Measurements from ENCODE around the gene KCNK5. TPM values are rescaled to one million over a fixed set of nuclear protein-coding genes. Genes with fewer than 3 reads are reported as not detected.

The KCNK5 gene
- total RNA-seq, 2 experiments from 2014 or later: 25.0 to 25.9 TPM

- intact Hi-C loops (cut with micrococcal nuclease): no loop called here
- Mint-ChIP-seq H3K9me3 (no peaks in the 10 kb centered on the region), H3K27ac (no peak overlapping the region), H3K27me3 (no peaks in the 10 kb centered on the region), H3K36me3 (ENCODE audit: low read depth) (no peaks in the 10 kb centered on the region), H3K4me1 (ENCODE audit: low read depth) (peaks cover 6% of the 10 kb centered on the region), H3K4me3 (no peak overlapping the region)
- DNase-seq (no peak), ATAC-seq (no peak)
- CTCF ChIA-PET: interaction anchor here (1.0 kb wide), 1 partner anchor 55 kb away, joined by 3 read pairs; no protein-coding TSS in a partner anchor
- POLR2A ChIA-PET: no interaction called here
- TF ChIP-seq CTCF (IDR thresholded peaks at IDR 0.05): no peak
These were observed 18.5 kb upstream of the KCNK5 start for GRCh38 chr6:39247667-39248194.

- Mint-ChIP-seq H3K36me3 (ENCODE audit: low read depth) (no peaks in the 10 kb centered on the region), H3K27me3 (no peaks in the 10 kb centered on the region), H3K4me1 (ENCODE audit: low read depth) (peaks cover 6% of the 10 kb centered on the region), H3K9me3 (no peaks in the 10 kb centered on the region), H3K27ac (no peak overlapping the region), H3K4me3 (no peak overlapping the region)
- intact Hi-C loops (cut with micrococcal nuclease): no loop called here
- CTCF ChIA-PET: interaction anchor here (0.9 to 1.4 kb wide), 2 partner anchors 77 to 247 kb away, joined by 3 to 4 read pairs; no protein-coding TSS in a partner anchor
- DNase-seq: no peak
- POLR2A ChIA-PET: no interaction called here
- TF ChIP-seq CTCF (IDR thresholded peaks at IDR 0.05): no peak
- ATAC-seq: no peak
These were observed 14.5 kb upstream of the KCNK5 start for GRCh38 chr6:39243809-39244208.

GRCh38 chr6:39240155-39240757, 11.0 kb upstream of the KCNK5 start:
- ATAC-seq (no peak), DNase-seq (no peak)
- ChIA-PET CTCF (interaction anchor here (0.8 to 1.9 kb wide), 3 partner anchors 10 to 74 kb away, joined by 3 to 7 read pairs (median 3); no protein-coding TSS in a partner anchor), POLR2A (no interaction called here)
- TF ChIP-seq CTCF (IDR thresholded peaks at IDR 0.05): no peak
- H3K9me3 Mint-ChIP-seq: no peaks in the 10 kb centered on the region
- H3K4me1 Mint-ChIP-seq (ENCODE audit: low read depth): no peaks in the 10 kb centered on the region
- H3K36me3 Mint-ChIP-seq (ENCODE audit: low read depth): no peaks in the 10 kb centered on the region
- no peaks in the 10 kb centered on the region for H3K27me3 Mint-ChIP-seq
- intact Hi-C loops (cut with micrococcal nuclease): no loop called here
- H3K27ac Mint-ChIP-seq: no peak overlapping the region
- H3K4me3 Mint-ChIP-seq: no peak overlapping the region

- no peaks in the 10 kb centered on the region for H3K4me1 Mint-ChIP-seq (ENCODE audit: low read depth)
- no peak overlapping the region for H3K27ac Mint-ChIP-seq
- H3K4me3 Mint-ChIP-seq: no peak overlapping the region
- H3K36me3 Mint-ChIP-seq (ENCODE audit: low read depth): no peaks in the 10 kb centered on the region
- CTCF ChIA-PET: interaction anchor here (0.8 to 1.9 kb wide), 4 partner anchors 9 to 74 kb away, joined by 3 to 7 read pairs (median 3); no protein-coding TSS in a partner anchor
- POLR2A ChIA-PET: no interaction called here
- ATAC-seq (no peak), DNase-seq (no peak)
- no peak for TF ChIP-seq CTCF (IDR thresholded peaks at IDR 0.05)
- no peaks in the 10 kb centered on the region for H3K9me3 Mint-ChIP-seq
- intact Hi-C loops (cut with micrococcal nuclease): no loop called here
- no peaks in the 10 kb centered on the region for H3K27me3 Mint-ChIP-seq
These were observed 10.4 kb upstream of the KCNK5 start for GRCh38 chr6:39239527-39240154.

GRCh38 chr6:39236742-39237141, 7.5 kb upstream of the KCNK5 start:
- Mint-ChIP-seq H3K27me3 (no peaks in the 10 kb centered on the region), H3K9me3 (no peaks in the 10 kb centered on the region), H3K4me3 (no peak overlapping the region), H3K36me3 (ENCODE audit: low read depth) (no peaks in the 10 kb centered on the region), H3K27ac (no peak overlapping the region), H3K4me1 (ENCODE audit: low read depth) (no peaks in the 10 kb centered on the region)
- ATAC-seq: no peak
- intact Hi-C loops (cut with micrococcal nuclease): no loop called here
- no peak for TF ChIP-seq CTCF (IDR thresholded peaks at IDR 0.05)
- POLR2A ChIA-PET: no interaction called here
- CTCF ChIA-PET: no interaction called here
- no peak for DNase-seq

All from activated CD8-positive, alpha-beta T cell treated with anti-CD3 and anti-CD28 coated beads for 36 hours (primary cell).